ENCODE data around the gene TUBG2.

Gene TUBG2

DNA sequence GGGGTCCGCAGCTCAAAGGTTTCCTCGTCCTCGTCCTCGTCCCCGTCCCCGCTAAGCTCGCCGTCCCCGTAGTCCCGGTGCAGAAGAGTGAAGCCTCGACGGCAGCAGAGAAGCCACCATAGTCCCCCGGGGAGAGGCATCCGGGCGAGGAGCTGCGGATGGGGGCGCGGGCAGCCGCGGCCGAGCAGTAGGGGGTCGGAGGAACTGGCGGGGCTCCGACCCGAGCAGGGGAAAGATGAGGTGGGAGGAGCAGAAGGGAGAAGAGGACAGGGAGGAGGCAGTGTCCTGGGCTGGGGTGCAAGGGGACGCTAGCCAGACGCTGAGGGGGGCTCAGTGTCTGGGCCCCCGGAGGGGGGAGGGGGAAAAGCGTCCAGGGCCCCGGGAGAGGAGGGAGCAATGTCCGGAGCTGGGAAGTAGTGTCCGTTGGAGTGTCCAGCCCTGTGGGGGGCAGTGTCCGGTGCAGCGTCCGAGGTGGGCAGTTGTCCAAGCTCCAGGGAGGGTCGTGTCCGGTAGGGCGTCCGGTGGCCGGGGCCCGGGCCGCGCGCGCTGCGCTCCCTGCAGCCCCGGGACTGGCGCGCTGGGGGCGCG, 17.4 kb downstream of the TUBG2 start, which contains the start of gene PLEKHH3:
PLEKHH3 (minus strand) TSS at position 571 of the 588 bp plus-strand sequence; CDS start at position 140, 431 bp downstream.
- no peak for DNase-seq (ENCODE audit: low spot score)

DNA sequence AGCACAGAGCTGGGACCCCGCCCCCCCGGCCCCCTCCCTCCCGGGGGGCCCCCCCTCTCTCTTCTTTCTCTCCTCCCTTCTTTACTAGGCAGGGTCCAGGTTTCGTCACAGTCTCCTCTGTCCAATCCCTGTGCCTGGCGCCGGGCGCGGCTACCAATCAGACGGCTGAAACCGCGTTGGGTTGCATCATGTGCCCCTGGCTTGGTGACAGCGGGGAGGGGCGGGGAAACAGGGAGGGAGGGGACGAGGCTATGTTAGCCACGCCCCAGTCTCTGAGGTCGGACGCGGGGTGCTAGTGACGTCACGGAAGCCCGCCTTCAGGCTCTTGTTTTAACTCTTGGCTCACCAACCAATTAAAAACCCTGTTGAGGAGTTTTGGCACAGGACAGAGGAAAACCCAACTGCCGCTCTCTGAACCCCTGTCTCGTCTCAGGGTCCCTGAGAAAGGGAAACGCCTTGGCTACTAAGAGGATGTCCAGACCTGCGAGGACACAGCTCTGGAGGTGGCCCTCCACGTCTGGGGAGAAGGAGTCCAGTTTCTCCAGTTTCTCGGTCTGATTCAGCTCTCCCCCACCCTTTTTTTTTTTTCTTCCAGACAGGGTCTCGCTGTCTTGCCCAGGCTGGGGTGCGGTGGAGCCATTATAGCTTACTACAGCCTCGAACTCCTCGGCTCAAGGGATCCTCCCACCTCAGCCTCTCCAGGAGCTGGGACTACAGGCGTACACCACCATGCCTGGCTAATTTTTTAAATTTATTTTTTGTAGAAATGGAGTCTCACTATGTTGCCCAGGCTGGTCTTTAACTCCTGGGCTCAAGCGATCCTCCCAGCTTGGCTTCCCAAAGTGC, 18.2 kb downstream of the TUBG2 start:
- peak; percentile 99 for DNase-seq (ENCODE audit: low spot score)

- DNase-seq (ENCODE audit: low spot score) = peak; percentile 89
These were observed 19.1 kb downstream of the TUBG2 start for GRCh38 chr17:42677921-42678781.

DNA sequence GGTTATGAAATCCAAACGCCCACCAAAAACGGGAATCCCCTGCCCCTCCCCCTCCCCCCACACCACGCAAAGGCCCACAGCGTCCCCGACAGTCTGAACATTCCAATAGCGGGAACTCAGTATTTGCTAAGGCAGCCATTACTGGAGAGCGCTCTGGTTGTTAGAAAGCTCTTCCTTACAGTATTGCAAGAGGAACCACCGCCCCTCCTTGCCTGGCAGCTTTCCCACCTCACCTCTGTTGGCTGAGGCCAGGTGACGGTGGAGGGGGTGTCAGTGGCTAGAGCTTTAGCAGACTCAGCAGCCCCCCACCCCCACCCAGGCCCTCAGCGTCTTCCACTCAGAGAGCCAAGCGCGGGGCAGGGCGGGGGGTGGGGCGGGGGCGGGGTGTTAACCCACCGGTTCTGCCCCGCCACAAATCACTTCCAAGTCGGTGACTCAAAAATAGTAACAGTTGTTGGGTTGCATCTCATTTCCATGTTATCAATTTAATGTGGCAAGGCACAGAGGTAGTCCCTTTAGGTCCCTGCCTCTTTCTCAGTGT, 19.9 kb downstream of the TUBG2 start:
- peak; percentile 79 for DNase-seq (ENCODE audit: low spot score)

GRCh38 chr17:42679492-42680330, 20.6 kb downstream of the TUBG2 start:
- DNase-seq (ENCODE audit: low spot score) = peak; percentile 83

DNA sequence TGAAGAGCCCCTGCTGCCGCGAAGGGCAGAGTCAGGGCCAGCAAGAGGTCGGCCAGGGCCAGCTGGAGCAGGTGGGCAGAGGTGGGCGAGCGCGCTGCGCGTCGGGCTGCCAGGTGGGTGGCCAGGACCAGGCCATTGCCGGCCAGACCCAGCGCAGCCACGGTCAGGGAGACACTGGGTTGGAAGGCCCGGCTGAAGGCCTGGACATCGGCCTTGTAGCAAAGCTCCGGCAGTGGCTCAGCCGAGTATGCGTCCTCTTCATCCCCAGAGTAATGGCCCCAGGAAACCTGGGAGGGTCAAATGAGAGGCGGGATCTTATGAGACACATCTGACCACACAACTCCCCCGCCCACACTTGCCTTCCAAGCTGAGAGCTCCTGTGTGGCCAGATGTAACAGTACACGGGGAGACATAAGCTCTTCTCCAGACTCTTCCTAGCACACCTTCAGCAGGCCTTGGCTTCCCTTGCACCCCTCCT, 21.3 kb downstream of the TUBG2 start:
- peak; percentile 35 for DNase-seq (ENCODE audit: low spot score)

DNA sequence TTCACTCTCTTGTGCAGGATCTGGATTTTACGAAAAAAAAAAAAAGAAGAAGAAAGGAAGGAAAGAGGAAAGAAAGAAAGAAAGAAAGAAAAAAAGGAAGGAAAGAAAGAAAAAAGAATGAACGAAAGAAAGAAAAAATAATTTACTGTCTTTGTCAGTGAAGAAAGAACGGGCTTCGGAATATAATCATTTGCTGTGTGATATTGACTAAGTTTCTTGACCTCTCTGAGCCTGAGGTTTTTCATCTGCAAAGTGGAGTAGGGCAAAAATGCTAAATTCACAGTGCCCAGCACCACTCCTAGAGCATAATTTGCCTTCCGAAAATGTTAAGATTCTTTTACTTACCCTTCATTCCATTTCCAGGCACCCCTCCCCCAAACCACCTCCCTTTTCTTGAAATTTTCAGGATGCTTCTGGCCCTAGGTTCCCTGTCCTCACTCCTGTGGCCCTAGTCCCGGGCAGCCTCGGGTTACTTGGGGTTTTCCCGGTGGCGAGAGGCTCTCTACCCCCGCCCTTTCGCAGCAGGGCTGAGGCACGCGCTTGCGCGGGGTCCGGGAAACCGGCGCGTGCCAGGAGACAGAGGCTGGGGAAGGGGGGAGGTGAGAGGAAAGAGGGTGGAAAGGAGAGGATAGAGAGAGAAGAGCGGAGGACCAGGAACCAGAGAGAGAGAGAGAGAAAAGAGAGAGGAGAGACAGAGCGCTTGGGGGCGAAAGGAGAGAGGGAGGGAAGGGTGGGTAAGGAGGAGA, 23.1 kb downstream of the TUBG2 start, which contains the start of gene CNTNAP1:
CNTNAP1 (plus strand) TSS at position 556 of the 746 bp plus-strand sequence. CDS start 299 bp downstream, outside the sequence.
- DNase-seq (ENCODE audit: low spot score) = peak; percentile 88

GRCh38 chr17:42682722-42683403, 23.8 kb downstream of the TUBG2 start:
- peak; percentile 68 for DNase-seq (ENCODE audit: low spot score)

- peak; percentile 41 for DNase-seq (ENCODE audit: low spot score)
These were observed 24.4 kb downstream of the TUBG2 start for GRCh38 chr17:42683407-42684034.

DNA sequence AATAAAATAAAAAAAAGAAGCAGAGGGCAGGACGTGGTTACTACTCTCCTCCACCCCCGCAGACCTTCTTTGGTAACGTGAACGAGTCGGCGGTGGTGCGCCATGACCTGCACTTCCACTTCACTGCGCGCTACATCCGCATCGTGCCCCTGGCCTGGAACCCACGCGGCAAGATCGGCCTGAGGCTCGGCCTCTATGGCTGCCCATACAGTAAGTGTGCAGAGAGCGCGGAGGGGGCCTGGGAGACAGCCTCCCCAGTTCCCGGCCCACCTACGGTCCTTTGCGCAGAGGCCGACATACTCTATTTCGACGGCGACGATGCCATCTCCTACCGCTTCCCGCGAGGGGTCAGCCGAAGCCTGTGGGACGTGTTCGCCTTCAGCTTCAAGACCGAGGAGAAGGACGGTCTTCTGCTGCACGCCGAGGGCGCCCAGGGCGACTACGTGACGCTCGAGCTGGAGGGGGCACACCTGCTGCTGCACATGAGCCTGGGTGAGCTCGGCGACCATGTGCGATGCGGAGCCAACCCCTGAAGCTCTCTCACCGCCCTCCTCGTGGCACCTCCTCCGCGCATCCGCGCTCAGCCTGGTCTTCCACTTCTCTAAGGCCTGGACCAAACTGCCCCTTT, 26.0 kb downstream of the TUBG2 start:
- DNase-seq (ENCODE audit: low spot score) = no peak

DNA sequence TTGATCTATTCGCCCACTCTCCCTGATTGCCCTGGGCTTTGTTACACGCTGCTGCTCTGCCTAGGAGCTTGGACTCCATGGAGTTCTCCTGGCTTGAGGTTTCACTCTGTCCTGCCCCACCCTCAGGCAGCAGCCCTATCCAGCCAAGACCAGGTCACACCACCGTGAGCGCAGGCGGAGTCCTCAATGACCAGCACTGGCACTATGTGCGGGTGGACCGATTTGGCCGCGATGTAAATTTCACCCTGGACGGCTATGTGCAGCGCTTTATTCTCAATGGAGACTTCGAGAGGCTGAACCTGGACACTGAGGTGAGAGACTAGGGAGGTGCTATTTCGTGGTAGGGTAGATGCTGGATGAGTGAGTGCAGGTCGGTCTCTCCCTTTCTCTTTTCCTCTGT, 26.7 kb downstream of the TUBG2 start:
- no peak for DNase-seq (ENCODE audit: low spot score)

DNA sequence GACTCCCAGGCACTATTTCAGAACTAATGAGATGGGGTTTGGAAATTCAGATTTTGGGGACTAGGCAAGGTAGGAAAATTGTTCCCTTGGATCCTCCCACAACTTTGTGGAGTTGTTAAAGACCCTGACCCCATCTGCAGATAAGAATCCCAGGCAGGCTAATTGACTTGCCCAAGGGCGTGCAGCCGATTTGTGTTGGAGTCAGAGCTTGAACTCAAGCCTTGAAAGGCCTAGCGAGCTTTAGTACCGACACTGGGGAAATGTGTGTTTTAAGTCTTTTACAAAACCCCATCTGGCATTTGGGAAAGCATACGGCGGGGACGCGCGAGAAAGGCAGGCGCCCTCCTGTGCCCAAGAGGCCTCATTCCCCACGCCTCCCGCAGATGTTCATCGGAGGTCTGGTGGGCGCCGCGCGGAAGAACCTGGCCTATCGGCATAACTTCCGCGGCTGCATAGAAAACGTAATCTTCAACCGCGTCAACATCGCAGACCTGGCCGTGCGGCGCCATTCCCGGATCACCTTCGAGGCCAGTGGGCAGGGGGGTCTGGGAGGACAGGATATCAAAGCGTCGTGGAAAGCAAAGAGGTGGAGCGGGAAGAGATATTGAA, 27.5 kb downstream of the TUBG2 start:
- no peak for DNase-seq (ENCODE audit: low spot score)

DNA sequence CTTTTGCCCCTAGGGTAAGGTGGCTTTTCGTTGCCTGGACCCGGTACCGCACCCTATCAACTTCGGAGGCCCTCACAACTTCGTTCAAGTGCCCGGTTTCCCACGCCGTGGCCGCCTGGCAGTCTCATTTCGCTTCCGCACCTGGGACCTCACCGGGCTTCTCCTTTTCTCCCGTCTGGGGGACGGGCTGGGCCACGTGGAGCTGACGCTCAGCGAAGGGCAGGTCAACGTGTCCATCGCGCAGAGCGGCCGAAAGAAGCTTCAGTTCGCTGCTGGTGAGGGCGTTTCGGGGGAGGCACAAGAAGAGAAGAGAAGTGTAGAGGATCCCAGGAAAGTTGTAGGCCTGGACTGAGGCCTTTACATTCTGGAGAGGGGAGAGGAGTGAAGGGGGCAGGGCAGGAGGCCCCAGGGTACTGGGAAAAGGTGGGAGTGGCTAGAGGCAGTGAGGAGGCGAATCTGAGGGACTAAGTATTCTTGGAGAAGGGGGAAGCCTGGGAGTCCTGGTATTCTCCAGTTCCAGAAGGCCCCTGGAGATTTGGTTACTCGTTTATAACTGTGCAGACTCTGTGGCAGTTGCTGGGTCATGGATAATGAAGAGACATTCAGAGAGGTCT, 28.7 kb downstream of the TUBG2 start:
- no peak for DNase-seq (ENCODE audit: low spot score)

DNA sequence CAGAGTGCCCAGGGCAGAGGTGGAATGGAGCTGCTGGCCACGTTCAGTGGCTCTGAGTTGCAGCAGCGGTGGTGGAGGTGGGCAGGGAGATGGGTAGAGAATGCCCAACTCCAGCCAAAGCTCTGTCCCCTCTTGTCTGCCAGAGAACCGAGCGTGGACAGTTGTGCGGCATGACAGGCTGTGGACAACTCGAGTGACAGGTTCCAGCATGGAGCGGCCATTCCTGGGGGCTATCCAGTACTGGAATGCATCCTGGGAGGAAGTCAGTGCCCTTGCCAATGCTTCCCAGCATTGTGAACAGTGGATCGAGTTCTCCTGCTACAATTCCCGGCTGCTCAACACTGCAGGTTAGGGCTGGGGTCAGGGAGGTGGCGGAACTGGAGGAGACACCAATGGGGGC, 31.5 kb downstream of the TUBG2 start:
- DNase-seq (ENCODE audit: low spot score) = no peak

GRCh38 chr17:42691021-42691545, 32.0 kb downstream of the TUBG2 start:
- DNase-seq (ENCODE audit: low spot score) = no peak

DNA sequence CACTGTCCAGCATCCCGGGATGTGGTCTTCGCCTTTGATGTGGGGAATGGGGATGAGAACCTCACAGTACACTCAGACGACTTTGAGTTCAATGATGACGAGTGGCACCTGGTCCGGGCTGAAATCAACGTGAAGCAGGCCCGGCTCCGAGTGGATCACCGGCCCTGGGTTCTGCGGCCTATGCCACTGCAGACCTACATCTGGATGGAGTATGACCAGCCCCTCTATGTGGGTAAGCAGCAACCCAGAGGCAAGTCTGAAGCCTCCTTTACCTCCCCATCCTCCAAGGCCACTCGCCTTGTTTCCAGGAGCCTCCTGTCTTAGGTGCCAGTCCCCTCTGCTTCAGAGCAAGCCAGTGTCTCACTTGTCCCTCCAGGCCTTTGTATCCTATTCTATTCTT, 33.4 kb downstream of the TUBG2 start:
- no peak for DNase-seq (ENCODE audit: low spot score)

- no peak for DNase-seq (ENCODE audit: low spot score)
These were observed 35.4 kb downstream of the TUBG2 start for GRCh38 chr17:42694524-42694923.

- DNase-seq (ENCODE audit: low spot score) = no peak
These were observed 36.4 kb downstream of the TUBG2 start for GRCh38 chr17:42695500-42695899.
